ENCODE data around the gene OR51E1.

Gene OR51E1

GRCh38 chr11:4643682-4644081 is at the start of gene OR51E1:
TSS of gene OR51E1 (plus strand) at chr11:4643982. CDS start at chr11:4652527, 8,545 bp downstream.
- DNase-seq (ENCODE audit: low spot score), result no peak

- DNase-seq (ENCODE audit: low spot score), result no peak
These were observed 38.7 kb upstream of the OR51E1 start for GRCh38 chr11:4605057-4605456.

GRCh38 chr11:4606231-4607015 is 37.4 kb upstream of the OR51E1 start:
- no peak for DNase-seq (ENCODE audit: low spot score)

DNA sequence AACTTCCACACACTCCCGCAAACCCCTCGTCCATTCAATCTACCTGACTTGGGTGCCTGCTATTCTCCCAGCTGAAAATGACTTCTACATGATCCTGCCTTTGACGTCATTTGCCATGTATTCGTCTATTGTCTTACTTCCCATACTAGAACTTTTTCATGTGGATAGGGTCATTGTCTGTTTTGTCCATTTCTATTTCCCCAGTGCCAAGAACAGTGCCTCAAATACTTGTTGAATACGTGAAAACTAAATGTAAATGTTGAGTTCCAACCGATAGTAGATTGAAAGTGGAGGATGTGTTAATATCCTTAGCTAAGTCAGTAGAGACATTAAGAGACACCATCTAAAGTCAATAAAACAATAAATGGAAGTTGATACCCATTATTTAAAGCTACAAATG is 36.7 kb upstream of the OR51E1 start:
- DNase-seq (ENCODE audit: low spot score), result peak; percentile 14

DNA sequence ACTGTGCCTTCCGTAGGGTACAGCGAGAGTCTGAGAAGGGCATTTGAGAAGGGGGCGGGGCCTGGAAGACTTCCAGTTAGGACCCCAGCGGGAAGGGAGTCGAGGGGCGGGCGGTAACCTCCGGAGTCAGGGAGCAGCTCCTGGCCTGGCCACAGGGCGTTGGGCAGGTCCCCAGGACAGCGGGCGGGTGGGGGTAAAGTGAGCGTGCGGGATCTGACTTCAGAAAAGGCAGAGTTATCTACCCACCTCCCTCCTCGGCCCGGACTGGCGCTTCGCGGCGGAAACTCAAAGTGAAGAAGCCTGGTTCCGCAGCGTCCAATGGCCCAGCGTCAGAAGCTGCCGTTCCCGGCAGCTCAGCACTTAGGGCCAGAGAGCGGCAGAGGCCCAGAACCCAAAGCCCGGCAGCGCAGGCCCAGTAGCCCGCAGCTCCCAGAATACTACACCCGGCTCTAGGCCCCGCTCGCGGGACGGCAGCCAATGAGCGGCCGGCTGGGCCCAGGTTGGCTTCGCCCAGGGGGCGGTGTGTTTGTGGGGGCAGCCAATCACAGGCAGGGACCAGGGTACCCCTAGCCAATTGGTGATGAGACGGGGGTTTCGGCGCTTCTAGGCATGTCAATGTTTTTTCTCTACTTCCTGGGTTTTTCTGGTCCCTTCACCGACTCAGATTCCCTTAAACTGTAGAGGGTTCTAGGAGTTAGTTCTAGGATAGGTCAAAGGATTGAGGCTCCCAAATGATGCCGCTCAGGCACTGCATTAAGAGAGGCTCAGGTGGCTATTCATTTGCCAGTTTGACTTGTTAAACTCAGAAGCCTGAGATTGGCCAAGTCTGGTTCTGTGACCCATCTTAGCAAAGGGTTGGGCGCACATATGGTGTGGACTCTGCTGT is 35.8 kb upstream of the OR51E1 start, which contains the start of gene TRIM68:
TSS of gene TRIM68 (minus strand) at position 451 of the 886 bp plus-strand sequence. CDS start 2,727 bp downstream, outside the sequence.
- DNase-seq (ENCODE audit: low spot score), result peak; percentile 87

DNA sequence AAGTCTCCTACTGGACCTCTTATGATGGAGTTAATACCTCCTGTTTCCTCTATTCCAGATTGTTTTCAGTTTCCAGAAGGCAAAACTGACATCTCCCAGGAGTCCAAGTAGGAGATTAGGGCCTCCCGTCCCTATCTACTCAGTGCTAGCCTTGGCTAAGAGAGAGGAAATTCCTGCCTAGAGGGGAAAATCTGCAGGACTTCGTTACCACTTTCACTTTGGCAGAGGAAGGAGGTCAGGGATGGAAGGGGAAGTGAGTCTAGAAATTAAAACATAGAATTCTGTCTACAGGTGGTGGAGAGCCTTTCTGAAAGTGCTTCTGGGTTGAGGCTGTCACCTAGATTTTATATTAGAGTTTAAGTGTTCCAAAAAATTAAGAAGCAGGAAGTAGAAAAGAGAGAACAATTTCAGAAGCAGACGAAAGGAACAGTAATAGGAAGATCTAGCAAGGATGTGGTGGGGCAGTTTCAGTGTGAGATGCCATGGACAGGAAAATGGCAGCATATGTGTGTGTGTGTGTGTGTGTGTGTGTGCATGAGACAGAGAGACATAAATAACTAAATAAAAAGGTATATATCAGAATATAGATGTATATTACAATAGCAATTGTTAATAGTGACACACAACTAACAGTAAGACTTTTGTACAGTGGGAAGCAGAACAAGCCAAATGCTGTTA is 33.4 kb upstream of the OR51E1 start:
- no peak for DNase-seq (ENCODE audit: low spot score)

GRCh38 chr11:4611986-4612385 is 31.8 kb upstream of the OR51E1 start:
- no peak for DNase-seq (ENCODE audit: low spot score)

GRCh38 chr11:4615856-4616444 is 27.8 kb upstream of the OR51E1 start:
- no peak for DNase-seq (ENCODE audit: low spot score)

- no peak for DNase-seq (ENCODE audit: low spot score)
These were observed 24.3 kb upstream of the OR51E1 start for GRCh38 chr11:4619514-4619913.

- DNase-seq (ENCODE audit: low spot score), result peak; percentile 74
These were observed 17.3 kb upstream of the OR51E1 start for GRCh38 chr11:4626207-4627099.

DNA sequence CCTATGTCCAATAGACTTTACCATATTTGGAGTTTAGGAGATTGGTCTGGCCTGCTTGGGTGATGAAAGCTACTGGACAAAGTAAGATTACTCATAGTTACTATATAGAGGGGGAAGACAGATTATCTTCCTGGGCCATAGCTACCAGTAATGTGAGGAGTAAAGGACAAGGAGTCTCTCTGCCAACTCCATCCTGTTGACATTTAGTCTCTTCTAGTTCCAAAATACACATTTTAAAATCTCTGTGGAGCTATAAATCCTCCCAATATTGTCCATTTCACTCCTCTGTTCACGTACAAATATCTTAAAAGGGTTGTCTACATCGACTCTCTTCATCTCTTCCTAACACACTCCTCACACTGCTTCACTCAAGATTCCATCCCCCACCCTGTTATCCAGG is 7.6 kb upstream of the OR51E1 start:
- no peak for DNase-seq (ENCODE audit: low spot score)

DNA sequence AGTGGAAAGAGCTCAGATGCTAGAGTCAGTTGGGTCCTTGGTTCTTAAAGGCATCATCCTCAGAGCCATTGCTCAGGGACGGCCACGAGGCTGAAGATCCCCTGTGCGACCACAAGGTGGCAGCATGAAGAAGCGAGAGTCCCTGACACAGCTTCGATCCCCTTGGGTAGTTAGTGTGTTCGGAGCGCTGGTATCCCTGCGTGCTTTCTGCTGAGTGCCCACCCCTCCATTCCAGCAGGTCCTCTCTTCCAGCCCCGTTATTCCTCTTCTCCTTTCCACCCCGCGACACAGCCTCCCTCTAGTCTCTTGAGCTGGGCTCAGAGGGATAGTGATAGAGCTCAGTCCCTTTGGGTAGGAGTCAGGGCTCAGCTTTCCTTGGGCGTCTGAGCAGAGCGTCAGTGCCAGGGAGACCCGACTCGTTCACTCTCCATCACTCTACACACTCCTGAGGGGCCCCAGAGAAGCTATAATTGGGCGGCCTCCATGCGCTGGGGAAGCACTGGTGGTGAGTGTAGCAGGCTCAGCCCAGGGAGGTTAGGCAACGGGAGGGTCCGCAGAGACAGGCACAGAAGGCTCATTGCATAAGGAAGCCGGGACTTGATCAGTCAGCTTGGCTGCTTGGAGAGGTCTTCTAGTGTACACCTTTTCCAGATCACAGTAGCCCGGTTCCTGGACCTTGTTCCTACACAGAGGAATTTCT is 6.7 kb upstream of the OR51E1 start, which contains the start of gene OR51D1:
TSS of gene OR51D1 (plus strand) at position 516 of the 700 bp plus-strand sequence. CDS start 2,314 bp downstream, outside the sequence.
- DNase-seq (ENCODE audit: low spot score), result peak; percentile 58

DNA sequence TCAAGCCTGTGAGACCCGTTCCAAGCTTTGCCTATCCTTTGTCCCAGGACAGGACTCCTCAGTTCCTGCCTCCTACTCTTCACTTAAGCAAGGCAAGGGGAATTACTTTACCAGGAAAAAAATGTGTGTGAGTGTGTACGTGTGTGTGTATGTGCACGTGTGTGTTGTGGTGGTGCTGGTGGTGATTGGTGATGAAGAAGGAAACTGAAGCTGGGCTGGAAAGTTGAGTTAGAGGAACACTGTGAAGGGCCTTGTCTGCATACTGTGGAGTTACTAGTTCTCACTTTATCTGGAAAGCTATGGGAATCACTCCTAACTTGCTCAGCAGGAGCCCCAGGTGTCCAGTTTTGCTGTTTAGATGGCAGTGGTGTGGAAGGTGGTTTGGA is 6.1 kb upstream of the OR51E1 start:
- no peak for DNase-seq (ENCODE audit: low spot score)

- DNase-seq (ENCODE audit: low spot score), result no peak
These were observed 3.9 kb upstream of the OR51E1 start for GRCh38 chr11:4639931-4640330.

DNA sequence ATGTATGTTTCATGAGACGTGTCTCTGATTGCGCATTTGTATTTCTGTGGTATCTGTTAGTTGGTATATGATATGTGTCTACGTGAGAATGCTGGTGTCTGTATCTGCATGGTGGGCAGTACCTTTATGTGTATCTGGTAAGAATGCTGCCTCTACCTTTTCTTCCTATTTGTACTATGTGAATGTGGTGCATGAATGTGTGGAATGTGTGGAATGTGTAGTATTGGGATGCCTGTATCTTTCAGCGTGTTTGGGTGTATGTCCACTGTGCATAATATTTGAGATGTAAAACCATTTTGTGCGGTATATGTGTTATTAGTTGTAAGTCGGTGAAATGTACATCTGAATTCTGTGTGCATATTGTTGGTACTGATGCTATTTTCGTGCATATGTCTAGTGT is 2.3 kb upstream of the OR51E1 start:
- no peak for DNase-seq (ENCODE audit: low spot score)

DNA sequence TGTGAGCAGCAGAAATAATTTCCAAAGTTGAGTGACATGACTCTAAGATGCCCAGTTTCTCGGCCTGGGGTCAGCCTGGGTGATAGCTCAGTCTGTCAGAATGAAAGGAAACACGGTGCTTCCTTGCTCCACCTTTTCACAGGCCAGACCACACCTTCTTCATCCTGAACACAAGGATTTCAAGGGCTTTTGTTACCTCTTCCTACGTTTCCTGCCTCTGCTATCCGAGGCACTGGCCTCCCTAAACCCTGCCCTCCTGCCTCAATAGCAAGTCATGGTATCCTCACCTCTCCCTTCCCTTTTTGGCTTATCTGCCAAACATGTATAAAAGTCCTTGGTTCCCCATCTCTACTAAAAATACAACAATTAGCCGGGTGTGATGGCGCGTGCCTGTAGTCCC is 1.7 kb upstream of the OR51E1 start:
- no peak for DNase-seq (ENCODE audit: low spot score)

DNA sequence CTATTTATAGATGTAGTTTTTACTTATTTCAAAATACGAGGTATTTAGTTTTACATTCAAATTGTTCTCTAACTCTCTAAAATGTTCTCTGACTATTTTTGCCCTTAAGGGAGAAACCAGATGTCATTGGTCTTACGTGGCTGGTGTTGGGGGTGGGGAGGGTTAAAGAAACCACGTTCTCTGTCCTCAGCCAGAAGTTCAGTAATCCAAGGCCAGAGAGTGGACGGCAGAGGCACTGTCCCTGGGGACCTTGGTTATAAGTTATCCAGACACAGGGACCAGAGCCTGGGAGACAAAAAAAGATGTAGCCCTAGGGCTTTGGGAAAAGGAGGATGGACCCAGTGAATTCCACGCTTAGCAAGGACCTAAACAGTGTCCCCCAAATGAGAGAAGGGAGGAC is 706 bp upstream of the OR51E1 start:
- DNase-seq (ENCODE audit: low spot score), result no peak

DNA sequence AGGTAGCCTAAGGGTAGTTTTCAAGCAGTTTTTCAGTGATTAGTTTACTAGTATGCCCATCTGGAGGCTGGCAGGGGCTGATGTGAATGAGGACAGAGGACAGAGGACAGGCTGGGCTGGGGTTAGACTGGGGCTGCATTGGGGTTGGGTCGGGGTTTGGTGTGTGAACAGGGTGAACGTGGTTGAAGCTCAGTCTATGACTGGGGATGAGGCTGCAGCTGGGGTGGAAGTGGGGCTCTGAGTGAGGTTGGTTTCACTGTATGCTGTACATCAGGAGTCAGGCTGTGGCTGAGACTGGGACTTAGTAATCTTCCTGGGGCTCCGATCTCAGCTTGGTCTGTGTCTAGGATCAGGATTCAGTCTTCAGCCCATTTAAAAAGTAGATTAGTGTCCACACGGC is 451 bp downstream of the OR51E1 start:
- DNase-seq (ENCODE audit: low spot score), result no peak

- no peak for DNase-seq (ENCODE audit: low spot score)
These were observed 2.2 kb downstream of the OR51E1 start for GRCh38 chr11:4645974-4646373.

GRCh38 chr11:4647766-4648165 is 4.0 kb downstream of the OR51E1 start:
- no peak for DNase-seq (ENCODE audit: low spot score)
